Adrenal gland (tissue), 5 donors: ENCODE results near the gene HOXD4.

Experiments
- POLR2A ChIP-seq, 2 donors: fragments of 450-650 bp; IDR thresholded peaks; one replicate each; pipeline ENCODE4 v1.6.1; 2017; ENCODE audit warnings: antibody characterized with exemption in 2 of 2, mild to moderate bottlenecking in 2 of 2, moderate library complexity in 1 of 2
- TF ChIP-seq, protein P1 (sequence below), 6 experiments: fragments of 450-650 bp in 4 of 6; fragments of 200-600 bp in 2 of 6; sonication (generic) in 1 of 6; IDR thresholded peaks; 1 replicate in 5 of 6; 2 replicates in 1 of 6; pipeline versions ENCODE4 v1.5.1 to v1.8.0; 2016 to 2021; ENCODE audit warnings: antibody characterized with exemption in 6 of 6, mild to moderate bottlenecking in 2 of 6, moderate library complexity in 1 of 6
- donor health status: DM: no; HTN: no; CAD: no.

DNA sequence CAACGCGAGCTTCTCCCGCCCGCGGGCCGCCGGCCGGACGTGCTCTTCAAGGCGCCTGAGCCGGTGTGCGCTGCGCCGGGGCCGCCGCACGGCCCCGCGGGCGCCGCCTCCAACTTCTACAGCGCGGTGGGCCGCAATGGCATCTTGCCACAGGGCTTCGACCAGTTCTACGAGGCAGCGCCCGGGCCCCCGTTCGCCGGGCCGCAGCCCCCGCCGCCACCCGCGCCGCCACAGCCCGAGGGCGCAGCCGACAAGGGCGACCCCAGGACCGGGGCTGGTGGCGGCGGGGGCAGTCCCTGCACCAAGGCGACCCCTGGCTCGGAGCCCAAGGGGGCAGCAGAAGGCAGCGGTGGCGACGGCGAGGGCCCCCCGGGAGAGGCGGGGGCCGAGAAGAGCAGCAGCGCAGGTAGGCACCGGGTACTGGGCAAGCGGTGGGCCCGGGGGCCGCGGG lies 43.6 kb upstream of the HOXD4 start:
- TF ChIP-seq, protein P1, sequence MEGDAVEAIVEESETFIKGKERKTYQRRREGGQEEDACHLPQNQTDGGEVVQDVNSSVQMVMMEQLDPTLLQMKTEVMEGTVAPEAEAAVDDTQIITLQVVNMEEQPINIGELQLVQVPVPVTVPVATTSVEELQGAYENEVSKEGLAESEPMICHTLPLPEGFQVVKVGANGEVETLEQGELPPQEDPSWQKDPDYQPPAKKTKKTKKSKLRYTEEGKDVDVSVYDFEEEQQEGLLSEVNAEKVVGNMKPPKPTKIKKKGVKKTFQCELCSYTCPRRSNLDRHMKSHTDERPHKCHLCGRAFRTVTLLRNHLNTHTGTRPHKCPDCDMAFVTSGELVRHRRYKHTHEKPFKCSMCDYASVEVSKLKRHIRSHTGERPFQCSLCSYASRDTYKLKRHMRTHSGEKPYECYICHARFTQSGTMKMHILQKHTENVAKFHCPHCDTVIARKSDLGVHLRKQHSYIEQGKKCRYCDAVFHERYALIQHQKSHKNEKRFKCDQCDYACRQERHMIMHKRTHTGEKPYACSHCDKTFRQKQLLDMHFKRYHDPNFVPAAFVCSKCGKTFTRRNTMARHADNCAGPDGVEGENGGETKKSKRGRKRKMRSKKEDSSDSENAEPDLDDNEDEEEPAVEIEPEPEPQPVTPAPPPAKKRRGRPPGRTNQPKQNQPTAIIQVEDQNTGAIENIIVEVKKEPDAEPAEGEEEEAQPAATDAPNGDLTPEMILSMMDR (IDR thresholded peaks at IDR 0.05) = no peak
- no peak for TF ChIP-seq POLR2A (IDR thresholded peaks at IDR 0.05)
